SU-DHL-6 (cell line): ENCODE measurements around the gene RHBDD3.

Experiments used
- H2AFZ ChIP-seq: fragments of 200-600 bp; sonication (generic); 2 replicates; pipeline ENCODE4 v1.6.1; 2014; ENCODE audit warnings: low read depth, mild to moderate bottlenecking, moderate library complexity, mixed read lengths, antibody characterized with exemption, low read length; ENCODE audit not compliant: severe bottlenecking
- H3F3A ChIP-seq: fragments of 200-600 bp; shearing (Covaris generic); 2 replicates; pipeline ENCODE4 v1.6.0; 2016; ENCODE audit warnings: antibody characterized with exemption, mild to moderate bottlenecking; ENCODE audit not compliant: insufficient read depth
- H3K27ac ChIP-seq: fragments of 200-600 bp; sonication (generic); 2 replicates; pipeline ENCODE4 v1.5.1; 2016; ENCODE audit warnings: low read depth, mild to moderate bottlenecking, low read length, moderate library complexity, mixed read lengths
- H3K27me3 ChIP-seq: fragments of 200-600 bp; sonication (generic), shearing (Covaris generic); 2 replicates; pipeline ENCODE4 v1.6.0; 2014; ENCODE audit warnings: mild to moderate bottlenecking, low read length
- H3K36me3 ChIP-seq: fragments of 200-600 bp; sonication (generic); 2 replicates; pipeline ENCODE4 v1.6.1; 2014; ENCODE audit warnings: mild to moderate bottlenecking, low read length, mixed read lengths
- H3K4me2 ChIP-seq: fragments of 300-600, 200-600 bp; shearing (Covaris generic), sonication (generic); 2 replicates; pipeline ENCODE4 v1.6.0; 2014; ENCODE audit warnings: low read length, low read depth, mild to moderate bottlenecking; ENCODE audit not compliant: poor library complexity, severe bottlenecking
- H3K4me3 ChIP-seq: fragments of 200-600 bp; sonication (generic); 2 replicates; pipeline ENCODE4 v1.5.1; 2014; ENCODE audit warnings: antibody characterized with exemption, low read length, mild to moderate bottlenecking, mixed read lengths; ENCODE audit not compliant: insufficient read depth, poor library complexity, severe bottlenecking
- H3K79me2 ChIP-seq: fragments of 200-600 bp; sonication (generic); 2 replicates; pipeline ENCODE4 v1.6.1; 2014; ENCODE audit warnings: mild to moderate bottlenecking, low read length, moderate library complexity; ENCODE audit not compliant: insufficient read depth
- H3K9ac ChIP-seq: fragments of 200-600 bp; sonication (generic); 2 replicates; pipeline ENCODE4 v1.7.0; 2014; ENCODE audit warnings: mild to moderate bottlenecking, low read length
- H3K9me2 ChIP-seq: fragments of 200-600 bp; sonication (generic); replicated peaks from 2 replicates; pipeline ENCODE4 v1.6.1; 2014; ENCODE audit warnings: low read length; ENCODE audit not compliant: insufficient read depth
- H3K9me3 ChIP-seq: fragments of 200-600 bp; sonication (generic); 2 replicates; pipeline ENCODE4 v1.6.1; 2014; ENCODE audit warnings: low read length, mixed read lengths; ENCODE audit not compliant: insufficient read depth
- H4K20me1 ChIP-seq: fragments of 200-600 bp; sonication (generic); 2 replicates; pipeline ENCODE4 v1.6.1; 2014; ENCODE audit warnings: low read depth, mild to moderate bottlenecking, antibody characterized with exemption, low read length, moderate library complexity, mixed read lengths
- CTCF ChIP-seq: fragments of 200-600 bp; sonication (generic); IDR thresholded peaks from one replicate; pipeline ENCODE4 v1.5.1; 2017; ENCODE audit warnings: antibody characterized with exemption, mild to moderate bottlenecking, low read length, moderate library complexity; ENCODE audit not compliant: insufficient read depth, poor library complexity, severe bottlenecking
- EZH2phosphoT487 ChIP-seq: fragments of 200-600 bp; sonication (generic), shearing (Covaris generic); conservative IDR thresholded peaks from 2 replicates; pipeline ENCODE4 v1.6.1; 2018; ENCODE audit warnings: mild to moderate bottlenecking, antibody characterized with exemption, low read length, moderate library complexity, mixed read lengths

The RHBDD3 gene

GRCh38 chr22:29267462-29267857 lies 321 bp downstream of the RHBDD3 start:
- peak overlapping the region; percentile 98 for H3K9ac ChIP-seq

GRCh38 chr22:29266564-29267461 lies 968 bp downstream of the RHBDD3 start:
- H3K36me3 ChIP-seq, result peaks cover 18% of the 10 kb centered on the region; the same call in 1 of the 2 replicates
- H3K9ac ChIP-seq, result peak overlapping the region; percentile 98
- no peaks in the 10 kb centered on the region for H3K9me2 ChIP-seq
- H3K4me3 ChIP-seq, result peak overlapping the region; percentile 92
- no peaks in the 10 kb centered on the region for H3K27me3 ChIP-seq
- peaks cover 51% of the 10 kb centered on the region for H3K79me2 ChIP-seq
- peak overlapping the region; percentile 95 for H3K4me2 ChIP-seq
- peaks cover 27% of the 10 kb centered on the region for H4K20me1 ChIP-seq
- H3F3A ChIP-seq, result no peaks in the 10 kb centered on the region
- TF ChIP-seq CTCF (no peak), EZH2phosphoT487 (no peak)
- no peaks in the 10 kb centered on the region for H3K9me3 ChIP-seq
- peak overlapping the region; percentile 47 for H2AFZ ChIP-seq
- H3K27ac ChIP-seq, result peak overlapping the region; percentile 81

More at GRCh38 chr22:29267462-29267857, 321 bp downstream of the RHBDD3 start:
- TF ChIP-seq EZH2phosphoT487 (no peak), CTCF (no peak)
- H3F3A ChIP-seq, result no peaks in the 10 kb centered on the region
- H3K4me2 ChIP-seq, result peak overlapping the region; percentile 95
- H3K9me3 ChIP-seq, result no peaks in the 10 kb centered on the region
- H3K9me2 ChIP-seq, result no peaks in the 10 kb centered on the region
- peak overlapping the region; percentile 47 for H2AFZ ChIP-seq
- peak overlapping the region; percentile 81 for H3K27ac ChIP-seq
- peaks cover 57% of the 10 kb centered on the region for H3K79me2 ChIP-seq
- H4K20me1 ChIP-seq, result peaks cover 34% of the 10 kb centered on the region
- H3K36me3 ChIP-seq, result peaks cover 24% of the 10 kb centered on the region; the same call in 1 of the 2 replicates
- peak overlapping the region; percentile 92 for H3K4me3 ChIP-seq
- H3K27me3 ChIP-seq, result no peaks in the 10 kb centered on the region

GRCh38 chr22:29265929-29266328 lies 1.9 kb downstream of the RHBDD3 start:
- Histone ChIP-seq H3K9ac (no peak overlapping the region), H2AFZ (no peak overlapping the region), H3K4me2 (peak overlapping the region; percentile 95), H3K27ac (no peak overlapping the region), H3F3A (no peaks in the 10 kb centered on the region), H3K79me2 (peaks cover 42% of the 10 kb centered on the region), H3K4me3 (no peak overlapping the region), H3K36me3 (0 out of 2 replicates have a peak, but pooled peaks cover 9% of the 10 kb centered on the region), H3K27me3 (no peaks in the 10 kb centered on the region), H3K9me3 (no peaks in the 10 kb centered on the region), H4K20me1 (peaks cover 19% of the 10 kb centered on the region), H3K9me2 (no peaks in the 10 kb centered on the region)
- TF ChIP-seq CTCF (no peak), EZH2phosphoT487 (no peak)
